ENCODE data around the gene NEIL3. TPM values are rescaled to one million over a fixed set of nuclear protein-coding genes. Genes with fewer than 3 reads are reported as not detected.

Gene NEIL3
- total and polyA plus RNA-seq, 9 of the 15 experiments (the other 6 are each of a cell fraction or from before 2014, with no cell fraction given): 2.7 to 23.3 (median 12.9) TPM

DNA sequence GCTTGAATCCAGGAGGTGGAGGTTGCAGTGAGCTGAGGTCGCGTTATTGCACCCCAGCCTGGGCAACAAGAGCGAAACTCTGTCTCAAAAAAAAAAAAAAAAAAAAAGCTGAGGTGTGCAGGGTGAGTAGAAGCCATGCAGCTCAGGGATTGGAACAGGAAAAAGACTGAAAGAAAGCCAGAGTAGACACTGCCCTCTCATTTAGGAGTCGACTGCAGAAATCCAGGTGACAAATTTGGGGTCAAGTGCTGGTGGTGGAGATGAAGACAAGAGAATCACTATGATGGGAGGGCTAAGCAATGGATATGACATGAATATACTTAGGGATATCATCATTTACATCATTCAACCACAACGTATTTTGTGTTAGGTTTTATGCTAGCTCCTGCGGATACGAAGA lies 1.9 kb downstream of the NEIL3 start (continued):
- TF ChIP-seq NKRF (IDR thresholded peaks at IDR 0.05; ENCODE audit: borderline replicate concordance): no peak
- TF ChIP-seq HLTF (IDR thresholded peaks at IDR 0.05): no peak

DNA sequence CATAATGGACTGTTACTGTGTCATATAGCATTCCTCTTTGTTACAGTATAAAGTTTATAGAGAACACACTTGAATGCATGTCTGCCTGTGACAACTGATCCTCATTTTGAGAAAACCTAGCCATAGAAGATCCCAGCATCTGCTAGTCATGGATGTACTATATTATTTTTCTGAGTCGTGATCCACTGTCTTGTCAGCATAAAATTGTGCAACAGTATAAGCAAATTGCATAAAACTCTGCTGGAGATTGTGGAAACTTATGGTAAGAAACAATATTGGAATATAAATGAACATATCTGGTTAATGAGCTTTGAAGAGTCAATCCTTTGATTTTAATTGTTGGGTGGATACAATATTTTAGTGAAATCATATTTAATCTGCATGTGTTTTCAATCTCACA lies 3.6 kb downstream of the NEIL3 start:
- no peak for ATAC-seq
- in situ Hi-C loops (cut with MboI): no loop called here
- peaks cover 73% of the 10 kb centered on the region for H3K79me2 ChIP-seq (ENCODE audit: control insufficient read depth, insufficient read depth, low read length)

More for the DNA sequence above, 3.6 kb downstream of the NEIL3 start:
- FAIRE-seq: no peak
- no peak overlapping the region for H3K4me2 ChIP-seq (ENCODE audit: insufficient read depth, low read length)
- H3K36me3 ChIP-seq (ENCODE audit: control insufficient read depth, insufficient read depth, low read length): no peaks in the 10 kb centered on the region; the same call in 2 of the 3 replicates
- H2AFZ ChIP-seq (ENCODE audit: low read depth, low read length): no peak overlapping the region
- H3K27ac ChIP-seq (ENCODE audit: extremely low read depth, low read depth, low read length): no peak overlapping the region
- no peaks in the 10 kb centered on the region for H3K27me3 ChIP-seq (ENCODE audit: control insufficient read depth in 2 of 2, insufficient read depth in 2 of 2, low read length in 2 of 2)
- H3K9me3 ChIP-seq (replicated peaks; ENCODE audit: control insufficient read depth, insufficient read depth, low read depth, low read length): no peaks in the 10 kb centered on the region
- intact Hi-C loops (cut with micrococcal nuclease): loop anchor here (5.0 kb wide), 1 partner anchor 129 kb away; the partner anchor contains the start of gene AGA
- 53% methylated on average over 1 of the region's 1 CpG for WGBS (ENCODE audit: insufficient coverage, low coverage, missing lambda C conversion rate)
- BruUV-seq (replicated peaks): no TSS peak
- no peak for TF ChIP-seq SRSF3 (IDR thresholded peaks at IDR 0.05; ENCODE audit: insufficient read depth, low read length)
- TF ChIP-seq FOXM1 (IDR thresholded peaks at IDR 0.05; ENCODE audit: low read depth): no peak
- no peak for TF ChIP-seq FOXM1 (CRISPR knock-in tag; IDR thresholded peaks at IDR 0.05; ENCODE audit: low read depth)
- no peak for TF ChIP-seq CCAR2 (IDR thresholded peaks at IDR 0.05; ENCODE audit: low read depth, low read length)
- no peak for TF ChIP-seq CBX8 (IDR thresholded peaks at IDR 0.05; ENCODE audit: borderline replicate concordance, extremely low read depth, low read depth, low read length, poor library complexity, severe bottlenecking)
- TF ChIP-seq NCOA2 (IDR thresholded peaks at IDR 0.05; ENCODE audit: partially characterized antibody in 2 of 2): no peak
- 0 out of 2 replicates have a peak, but pooled peaks have one; percentile 13 for TF ChIP-seq MAFF (IDR thresholded peaks at IDR 0.05; ENCODE audit: low read length)
- TF ChIP-seq KLF6 (CRISPR knock-in tag; IDR thresholded peaks at IDR 0.05; ENCODE audit: borderline replicate concordance): no peak
- TF ChIP-seq TCF7L2 (IDR thresholded peaks at IDR 0.05; ENCODE audit: low read depth, low read length): no peak
- no peak for TF ChIP-seq SNRNP70 (optimal IDR thresholded peaks at IDR 0.05; ENCODE audit: low read depth, low read length)
- TF ChIP-seq ZNF316 (IDR thresholded peaks at IDR 0.05): peak; percentile 34; the same call in 1 of the 2 replicates
- TF ChIP-seq, protein P1, sequence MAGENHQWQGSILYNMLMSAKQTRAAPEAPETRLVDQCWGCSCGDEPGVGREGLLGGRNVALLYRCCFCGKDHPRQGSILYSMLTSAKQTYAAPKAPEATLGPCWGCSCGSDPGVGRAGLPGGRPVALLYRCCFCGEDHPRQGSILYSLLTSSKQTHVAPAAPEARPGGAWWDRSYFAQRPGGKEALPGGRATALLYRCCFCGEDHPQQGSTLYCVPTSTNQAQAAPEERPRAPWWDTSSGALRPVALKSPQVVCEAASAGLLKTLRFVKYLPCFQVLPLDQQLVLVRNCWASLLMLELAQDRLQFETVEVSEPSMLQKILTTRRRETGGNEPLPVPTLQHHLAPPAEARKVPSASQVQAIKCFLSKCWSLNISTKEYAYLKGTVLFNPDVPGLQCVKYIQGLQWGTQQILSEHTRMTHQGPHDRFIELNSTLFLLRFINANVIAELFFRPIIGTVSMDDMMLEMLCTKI (IDR thresholded peaks at IDR 0.05; ENCODE audit: partially characterized antibody): no peak
- no peak for TF ChIP-seq BRF1 (IDR thresholded peaks at IDR 0.05; ENCODE audit: borderline replicate concordance, extremely low read depth, insufficient read length)
- TF ChIP-seq CEBPG (CRISPR knock-in tag; IDR thresholded peaks at IDR 0.05): no peak
- TF ChIP-seq CEBPG (tag; conservative IDR thresholded peaks at IDR 0.05 in 1 of 2, IDR thresholded peaks at IDR 0.05 in 1 of 2): peak in 1 of 2 experiments; percentile 64; a peak in 2 of 4 replicates
- peak; percentile 67 for TF ChIP-seq CEBPB (tag; IDR thresholded peaks at IDR 0.05)
- CTCF ChIA-PET (ENCODE audit: low intra/inter-chr PET ratio): no interaction called here
- H4K20me1 ChIP-seq (replicated peaks; ENCODE audit: control insufficient read depth, insufficient read depth, low read length): no peaks in the 10 kb centered on the region
- H3K4me1 ChIP-seq (replicated peaks in 1 of 2; ENCODE audit: control insufficient read depth in 2 of 2, insufficient read depth in 2 of 2, low read length in 2 of 2): peaks cover 5 to 8% of the 10 kb centered on the region in 2 experiments; a peak in 3 of 5 replicates
- POLR2A ChIA-PET: no interaction called here
- no peak overlapping the region for H3K9ac ChIP-seq (ENCODE audit: insufficient read depth in 1 of 2, low read depth in 2 of 2, low read length in 2 of 2)
- no peak overlapping the region for H3K4me3 ChIP-seq
- DNase-seq (ENCODE audit: extremely low read depth in 1 of 4, low spot score in 3 of 4): no peak
- no peaks in the 10 kb centered on the region for H3K9me1 ChIP-seq (ENCODE audit: control insufficient read depth, insufficient read depth, low read length)
